ENCODE results near the gene NTM.

Gene NTM

DNA sequence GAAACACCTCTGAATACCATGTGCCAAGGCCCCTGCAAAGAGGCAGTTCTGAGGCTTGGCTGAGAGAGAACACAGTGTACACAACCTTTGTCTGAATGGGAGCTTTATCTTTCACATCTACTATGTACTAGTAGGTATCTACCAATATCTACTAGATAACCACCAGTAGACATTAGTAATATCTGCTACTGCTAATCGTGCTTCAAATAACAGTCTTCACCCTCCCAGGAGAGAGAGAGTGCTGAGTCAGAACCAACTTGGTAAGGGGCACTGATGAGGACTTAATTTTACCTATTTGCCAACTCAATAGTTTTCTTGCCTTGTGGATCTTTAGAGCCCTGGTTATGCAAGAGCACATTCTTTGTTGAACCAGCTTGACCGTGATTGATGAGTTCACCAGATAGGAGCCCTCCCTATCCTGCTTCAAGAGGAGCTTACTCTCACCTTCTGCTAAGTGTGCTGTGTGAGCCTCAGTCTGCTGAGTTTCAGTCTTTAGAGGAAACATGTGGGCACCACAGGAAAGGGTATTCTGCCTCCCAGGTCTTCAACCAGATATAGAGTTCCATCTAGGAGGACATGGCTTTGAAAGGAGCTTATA, 967.5 kb downstream of the NTM start:
- Histone ChIP-seq H3K9me3 (ENCODE audit: insufficient read depth, low read depth, low read length) (no peaks in the 10 kb centered on the region; the same call in 1 of the 2 replicates), H3K4me3 (ENCODE audit: low read length, poor library complexity, severe bottlenecking) (no peak overlapping the region), H4K20me1 (ENCODE audit: insufficient read depth, low read length, poor library complexity, severe bottlenecking) (no peaks in the 10 kb centered on the region), H3K9me2 (replicated peaks; ENCODE audit: low read depth, low read length) (no peaks in the 10 kb centered on the region), H3K36me3 (ENCODE audit: insufficient read depth, low read length) (no peaks in the 10 kb centered on the region), H3K9ac (ENCODE audit: low read depth, low read length, poor library complexity, severe bottlenecking) (no peak overlapping the region), H3K4me1 (ENCODE audit: insufficient read depth, low read length, poor library complexity, severe bottlenecking) (no peaks in the 10 kb centered on the region), H3F3A (ENCODE audit: low read depth) (no peaks in the 10 kb centered on the region), H2AFZ (ENCODE audit: low read length) (no peak overlapping the region), H3K27me3 (ENCODE audit: insufficient read depth, low read length, poor library complexity, severe bottlenecking) (no peaks in the 10 kb centered on the region), H3K4me2 (ENCODE audit: low read depth, low read length, poor library complexity, severe bottlenecking) (no peak overlapping the region), H3K79me2 (ENCODE audit: insufficient read depth, low read length) (no peaks in the 10 kb centered on the region)
- TF ChIP-seq, protein P1, sequence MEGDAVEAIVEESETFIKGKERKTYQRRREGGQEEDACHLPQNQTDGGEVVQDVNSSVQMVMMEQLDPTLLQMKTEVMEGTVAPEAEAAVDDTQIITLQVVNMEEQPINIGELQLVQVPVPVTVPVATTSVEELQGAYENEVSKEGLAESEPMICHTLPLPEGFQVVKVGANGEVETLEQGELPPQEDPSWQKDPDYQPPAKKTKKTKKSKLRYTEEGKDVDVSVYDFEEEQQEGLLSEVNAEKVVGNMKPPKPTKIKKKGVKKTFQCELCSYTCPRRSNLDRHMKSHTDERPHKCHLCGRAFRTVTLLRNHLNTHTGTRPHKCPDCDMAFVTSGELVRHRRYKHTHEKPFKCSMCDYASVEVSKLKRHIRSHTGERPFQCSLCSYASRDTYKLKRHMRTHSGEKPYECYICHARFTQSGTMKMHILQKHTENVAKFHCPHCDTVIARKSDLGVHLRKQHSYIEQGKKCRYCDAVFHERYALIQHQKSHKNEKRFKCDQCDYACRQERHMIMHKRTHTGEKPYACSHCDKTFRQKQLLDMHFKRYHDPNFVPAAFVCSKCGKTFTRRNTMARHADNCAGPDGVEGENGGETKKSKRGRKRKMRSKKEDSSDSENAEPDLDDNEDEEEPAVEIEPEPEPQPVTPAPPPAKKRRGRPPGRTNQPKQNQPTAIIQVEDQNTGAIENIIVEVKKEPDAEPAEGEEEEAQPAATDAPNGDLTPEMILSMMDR (conservative IDR thresholded peaks at IDR 0.05; ENCODE audit: low read length) = no peak
- TF ChIP-seq EZH2phosphoT487 (IDR thresholded peaks at IDR 0.05; ENCODE audit: borderline replicate concordance) = no peak

- no peak overlapping the region for H2AFZ ChIP-seq (ENCODE audit: low read length)
- H3K9ac ChIP-seq (ENCODE audit: low read depth, low read length, poor library complexity, severe bottlenecking) = no peak overlapping the region
- H3K79me2 ChIP-seq (ENCODE audit: insufficient read depth, low read length) = no peaks in the 10 kb centered on the region
- no peaks in the 10 kb centered on the region for H3F3A ChIP-seq (ENCODE audit: low read depth)
- H3K9me2 ChIP-seq (replicated peaks; ENCODE audit: low read depth, low read length) = no peaks in the 10 kb centered on the region
- H3K4me1 ChIP-seq (ENCODE audit: insufficient read depth, low read length, poor library complexity, severe bottlenecking) = no peaks in the 10 kb centered on the region
- no peaks in the 10 kb centered on the region for H4K20me1 ChIP-seq (ENCODE audit: insufficient read depth, low read length, poor library complexity, severe bottlenecking)
- H3K9me3 ChIP-seq (ENCODE audit: insufficient read depth, low read depth, low read length) = no peaks in the 10 kb centered on the region
- no peak overlapping the region for H3K4me3 ChIP-seq (ENCODE audit: low read length, poor library complexity, severe bottlenecking)
- H3K36me3 ChIP-seq (ENCODE audit: insufficient read depth, low read length) = no peaks in the 10 kb centered on the region
- H3K4me2 ChIP-seq (ENCODE audit: low read depth, low read length, poor library complexity, severe bottlenecking) = no peak overlapping the region
- no peaks in the 10 kb centered on the region for H3K27me3 ChIP-seq (ENCODE audit: insufficient read depth, low read length, poor library complexity, severe bottlenecking)
- no peak for TF ChIP-seq EZH2phosphoT487 (IDR thresholded peaks at IDR 0.05; ENCODE audit: borderline replicate concordance)
- TF ChIP-seq, protein P1 (conservative IDR thresholded peaks at IDR 0.05; ENCODE audit: low read length) = no peak
These were observed 972.0 kb downstream of the NTM start for GRCh38 chr11:132342408-132342807.

GRCh38 chr11:132343445-132344175, 973.2 kb downstream of the NTM start:
- H3K36me3 ChIP-seq (ENCODE audit: insufficient read depth, low read length) = no peaks in the 10 kb centered on the region
- no peak overlapping the region for H2AFZ ChIP-seq (ENCODE audit: low read length)
- no peaks in the 10 kb centered on the region for H3K4me1 ChIP-seq (ENCODE audit: insufficient read depth, low read length, poor library complexity, severe bottlenecking)
- TF ChIP-seq, protein P1 (conservative IDR thresholded peaks at IDR 0.05; ENCODE audit: low read length) = no peak
- no peak for TF ChIP-seq EZH2phosphoT487 (IDR thresholded peaks at IDR 0.05; ENCODE audit: borderline replicate concordance)
- no peaks in the 10 kb centered on the region for H3K9me2 ChIP-seq (replicated peaks; ENCODE audit: low read depth, low read length)
- H3K9ac ChIP-seq (ENCODE audit: low read depth, low read length, poor library complexity, severe bottlenecking) = no peak overlapping the region
- no peaks in the 10 kb centered on the region for H3K27me3 ChIP-seq (ENCODE audit: insufficient read depth, low read length, poor library complexity, severe bottlenecking)
- H3K4me3 ChIP-seq (ENCODE audit: low read length, poor library complexity, severe bottlenecking) = no peak overlapping the region
- no peak overlapping the region for H3K4me2 ChIP-seq (ENCODE audit: low read depth, low read length, poor library complexity, severe bottlenecking)
- no peaks in the 10 kb centered on the region for H3K79me2 ChIP-seq (ENCODE audit: insufficient read depth, low read length)
- no peaks in the 10 kb centered on the region for H3K9me3 ChIP-seq (ENCODE audit: insufficient read depth, low read depth, low read length)
- H4K20me1 ChIP-seq (ENCODE audit: insufficient read depth, low read length, poor library complexity, severe bottlenecking) = no peaks in the 10 kb centered on the region
- no peaks in the 10 kb centered on the region for H3F3A ChIP-seq (ENCODE audit: low read depth)

Data from Loucy (cell line).